Neural progenitor cell (in vitro differentiated cells): ENCODE data around the gene ATXN1. TPM values are rescaled to one million over a fixed set of nuclear protein-coding genes. Genes with fewer than 3 reads are reported as not detected.

Experiments
- DNase-seq: peaks from one replicate; pipeline ENCODE4 v3.0.0-alpha.2; 2016; ENCODE audit warnings: low spot score
- H2AFZ ChIP-seq: fragments of 200-600 bp; sonication (generic); replicated peaks from 2 replicates; pipeline ENCODE4 v1.6.1; 2016; ENCODE audit warnings: antibody characterized with exemption
- H3F3A ChIP-seq: fragments of 200-600 bp; sonication (generic); 2 replicates; pipeline ENCODE4 v1.6.1; 2016; ENCODE audit warnings: antibody characterized with exemption, low read depth
- H3K27ac ChIP-seq: fragments of 200-600 bp; sonication (generic); 2 replicates; pipeline ENCODE4 v1.5.1; 2016; ENCODE audit warnings: mild to moderate bottlenecking
- H3K27me3 ChIP-seq: fragments of 200-600 bp; sonication (generic); 2 replicates; pipeline ENCODE4 v1.6.1; 2016; ENCODE audit warnings: mild to moderate bottlenecking, moderate library complexity
- H3K36me3 ChIP-seq: fragments of 200-600 bp; sonication (generic); 2 replicates; pipeline ENCODE4 v1.5.1; 2016
- H3K4me1 ChIP-seq: fragments of 200-600 bp; sonication (generic); 2 replicates; pipeline ENCODE4 v1.6.1; 2016; ENCODE audit warnings: mixed run types
- H3K4me2 ChIP-seq: fragments of 200-600 bp; sonication (generic); 2 replicates; pipeline ENCODE4 v1.6.1; 2016
- H3K4me3 ChIP-seq: fragments of 200-600 bp; sonication (generic); 2 replicates; pipeline ENCODE4 v1.5.1; 2016
- H3K79me2 ChIP-seq: fragments of 200-600 bp; sonication (generic); 2 replicates; pipeline ENCODE4 v1.6.1; 2016; ENCODE audit warnings: low read depth
- H3K9ac ChIP-seq: fragments of 200-600 bp; sonication (generic); 2 replicates; pipeline ENCODE4 v1.6.1; 2016
- H3K9me3 ChIP-seq: fragments of 200-600 bp; sonication (generic); 2 replicates; pipeline ENCODE4 v1.5.1; 2016; ENCODE audit warnings: low read depth
- H4K20me1 ChIP-seq: fragments of 200-600 bp; sonication (generic); 2 replicates; pipeline ENCODE4 v1.6.1; 2016; ENCODE audit warnings: low read depth
- H3K27ac Mint-ChIP-seq: 3 replicates; pipeline ENCODE4 v1.8.0; 2021; ENCODE audit warnings: mixed read lengths
- H3K27me3 Mint-ChIP-seq: 2 replicates; pipeline ENCODE4 v1.8.0; 2022; ENCODE audit warnings: low read depth, mild to moderate bottlenecking, inconsistent platforms, moderate library complexity, mixed read lengths; ENCODE audit not compliant: insufficient read depth
- H3K36me3 Mint-ChIP-seq: 3 replicates; pipeline ENCODE4 v1.8.0; 2021; ENCODE audit warnings: mixed read lengths
- H3K4me1 Mint-ChIP-seq: 3 replicates; pipeline ENCODE4 v1.8.0; 2021; ENCODE audit warnings: mixed read lengths
- H3K4me3 Mint-ChIP-seq: 3 replicates; pipeline ENCODE4 v1.8.0; 2021; ENCODE audit warnings: mild to moderate bottlenecking, moderate library complexity, mixed read lengths
- H3K9me3 Mint-ChIP-seq: 3 replicates; pipeline ENCODE4 v1.8.0; 2020; ENCODE audit warnings: mixed read lengths
- CTCF ChIP-seq: fragments of 200-600 bp; sonication (generic); IDR thresholded peaks from 2 replicates; pipeline ENCODE4 v1.5.1; 2017; ENCODE audit warnings: antibody characterized with exemption, mild to moderate bottlenecking
- EZH2 ChIP-seq: fragments of 200-600 bp; sonication (generic); IDR thresholded peaks from 2 replicates; pipeline ENCODE4 v1.6.1; 2017; ENCODE audit warnings: antibody characterized with exemption, mild to moderate bottlenecking, moderate library complexity
- EZH2phosphoT487 ChIP-seq: fragments of 200-600 bp; sonication (generic); IDR thresholded peaks from 2 replicates; pipeline ENCODE4 v1.6.1; 2017; ENCODE audit warnings: antibody characterized with exemption
- total RNA-seq: library from RNA; depleted of rRNA; stranded (reverse); fragments of >200 nt; gene quantifications from 2 replicates; pipeline ENCODE4 v1.2.3, GENCODE V29; 2015; ENCODE audit warnings: low replicate concordance

Gene ATXN1
- total RNA-seq, 1 donor from 2014 or later: 3.6 TPM

- Histone ChIP-seq H3K27ac (no peak overlapping the region), H3K4me1 (no peaks in the 10 kb centered on the region), H2AFZ (no peak overlapping the region), H3K9ac (no peak overlapping the region), H3K36me3 (no peaks in the 10 kb centered on the region), H3F3A (no peaks in the 10 kb centered on the region), H3K9me3 (no peaks in the 10 kb centered on the region), H3K4me3 (no peak overlapping the region), H3K79me2 (no peaks in the 10 kb centered on the region), H4K20me1 (no peaks in the 10 kb centered on the region), H3K27me3 (no peaks in the 10 kb centered on the region), H3K4me2 (no peak overlapping the region)
- Mint-ChIP-seq H3K36me3 (no peaks in the 10 kb centered on the region), H3K4me3 (no peak overlapping the region), H3K9me3 (no peaks in the 10 kb centered on the region), H3K4me1 (no peaks in the 10 kb centered on the region), H3K27ac (no peak overlapping the region), H3K27me3 (no peaks in the 10 kb centered on the region)
- DNase-seq: no peak
- no peak for TF ChIP-seq EZH2phosphoT487
- no peak for TF ChIP-seq EZH2
- no peak for TF ChIP-seq CTCF
Observed at GRCh38 chr6:16567071-16567470, 194.2 kb downstream of the ATXN1 start.

GRCh38 chr6:16564436-16564835, 196.8 kb downstream of the ATXN1 start:
- no peaks in the 10 kb centered on the region for H3K36me3 ChIP-seq
- no peak overlapping the region for H3K27ac Mint-ChIP-seq
- no peak overlapping the region for H3K9ac ChIP-seq
- TF ChIP-seq EZH2phosphoT487 (no peak), CTCF (no peak), EZH2 (no peak)
- H3K9me3 Mint-ChIP-seq: no peaks in the 10 kb centered on the region
- H3K36me3 Mint-ChIP-seq: no peaks in the 10 kb centered on the region
- no peak overlapping the region for H3K4me3 ChIP-seq
- H3K27ac ChIP-seq: no peak overlapping the region
- H3K27me3 ChIP-seq: no peaks in the 10 kb centered on the region
- no peaks in the 10 kb centered on the region for H3K4me1 Mint-ChIP-seq
- H3F3A ChIP-seq: no peaks in the 10 kb centered on the region
- no peak for DNase-seq
- no peaks in the 10 kb centered on the region for H3K27me3 Mint-ChIP-seq
- H3K9me3 ChIP-seq: no peaks in the 10 kb centered on the region
- no peak overlapping the region for H3K4me2 ChIP-seq
- H4K20me1 ChIP-seq: no peaks in the 10 kb centered on the region
- no peaks in the 10 kb centered on the region for H3K4me1 ChIP-seq
- H2AFZ ChIP-seq: no peak overlapping the region
- H3K4me3 Mint-ChIP-seq: no peak overlapping the region
- no peaks in the 10 kb centered on the region for H3K79me2 ChIP-seq

GRCh38 chr6:16563628-16564240, 197.5 kb downstream of the ATXN1 start:
- Histone ChIP-seq H3K36me3 (no peaks in the 10 kb centered on the region), H3K9me3 (no peaks in the 10 kb centered on the region), H3K4me3 (no peak overlapping the region), H2AFZ (no peak overlapping the region), H3F3A (no peaks in the 10 kb centered on the region), H3K4me2 (no peak overlapping the region), H3K27ac (no peak overlapping the region), H3K9ac (no peak overlapping the region), H3K79me2 (no peaks in the 10 kb centered on the region), H3K27me3 (no peaks in the 10 kb centered on the region), H3K4me1 (no peaks in the 10 kb centered on the region), H4K20me1 (no peaks in the 10 kb centered on the region)
- H3K9me3 Mint-ChIP-seq: no peaks in the 10 kb centered on the region
- no peak for TF ChIP-seq CTCF
- TF ChIP-seq EZH2phosphoT487: no peak
- no peak for TF ChIP-seq EZH2
- H3K27ac Mint-ChIP-seq: no peak overlapping the region
- H3K4me3 Mint-ChIP-seq: no peak overlapping the region
- no peak for DNase-seq
- no peaks in the 10 kb centered on the region for H3K36me3 Mint-ChIP-seq
- H3K4me1 Mint-ChIP-seq: no peaks in the 10 kb centered on the region
- no peaks in the 10 kb centered on the region for H3K27me3 Mint-ChIP-seq
